HG02852 (cell line): Measurements from ENCODE around the gene FAM53A.

ENCODE experiments used
- ATAC-seq: cut with Tn5 transposase; IDR thresholded peaks from one replicate; pipeline ENCODE4 v1.9.1; 2021; ENCODE audit warnings: mild to moderate bottlenecking, moderate library complexity; ENCODE audit not compliant: unreplicated experiment

The FAM53A gene

GRCh38 chr4:1595789-1596325 lies 88.3 kb downstream of the FAM53A start:
- ATAC-seq, result no peak

DNA sequence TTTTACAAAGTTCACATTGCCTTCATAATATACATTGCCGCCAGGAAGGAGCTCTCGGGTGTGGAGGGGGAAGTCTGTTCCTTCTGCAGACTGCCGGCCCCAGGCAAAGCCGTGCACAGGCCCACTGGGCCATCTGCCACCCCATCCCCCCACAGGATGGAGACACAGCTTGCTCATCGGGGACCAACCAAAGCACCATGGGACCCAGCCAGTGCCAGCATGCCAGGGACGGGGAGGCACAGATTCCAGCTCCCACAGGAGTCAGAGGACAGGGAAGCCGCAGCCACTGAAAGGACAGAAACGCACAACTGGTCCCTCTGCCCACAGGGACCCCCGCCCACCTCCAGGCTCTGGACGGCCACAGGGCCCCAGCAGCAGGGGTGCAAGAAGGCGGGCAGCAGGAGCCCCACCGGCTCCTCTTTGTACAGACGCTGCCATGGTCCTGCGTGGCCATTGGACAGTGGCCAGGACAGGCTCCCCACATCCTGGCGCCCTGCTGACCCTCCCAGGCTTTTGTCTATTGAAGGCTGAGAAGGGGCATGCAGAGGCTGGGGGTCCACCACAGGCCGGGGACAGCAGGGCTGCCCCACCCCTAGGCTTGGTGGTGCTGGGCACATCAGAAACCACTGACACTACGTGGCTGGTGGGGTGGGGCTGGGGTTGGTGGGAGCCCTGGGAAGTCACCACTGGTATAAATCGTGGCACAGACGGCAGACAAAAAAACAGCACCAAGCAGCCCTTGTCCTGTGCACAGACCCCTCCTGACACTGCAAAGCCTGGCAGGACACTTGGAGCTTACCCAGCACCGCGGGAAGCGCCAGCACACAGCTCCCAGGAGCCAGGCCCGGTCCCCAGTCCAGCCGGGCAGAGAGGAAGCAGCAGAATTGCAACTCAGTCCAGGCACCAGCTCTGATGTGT lies 89.0 kb downstream of the FAM53A start:
- no peak for ATAC-seq

- no peak for ATAC-seq
Observed at GRCh38 chr4:1593881-1594345, 90.2 kb downstream of the FAM53A start.

DNA sequence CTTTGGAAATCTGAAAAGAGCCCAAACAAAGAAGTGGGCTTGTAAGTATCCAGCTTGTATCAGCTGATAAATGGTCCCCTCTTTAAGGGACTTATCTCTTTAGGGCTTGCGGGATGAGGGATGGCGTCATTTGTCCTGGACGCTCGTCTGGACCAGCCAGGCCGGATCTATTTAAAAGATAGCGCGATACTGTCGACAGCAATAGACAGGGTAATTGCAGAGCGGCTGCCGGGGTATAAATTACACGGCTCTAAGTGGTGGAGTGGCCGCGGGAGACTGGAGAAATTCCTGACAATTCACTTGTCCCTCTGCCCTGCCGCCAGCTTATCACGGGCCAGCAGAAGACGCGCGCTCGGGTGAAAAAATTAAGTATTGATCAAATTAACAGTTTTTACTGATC lies 90.7 kb downstream of the FAM53A start:
- no peak for ATAC-seq

- no peak for ATAC-seq
Observed at GRCh38 chr4:1592709-1593417, 91.2 kb downstream of the FAM53A start.

- no peak for ATAC-seq
Observed at GRCh38 chr4:1592068-1592708, 91.9 kb downstream of the FAM53A start.

DNA sequence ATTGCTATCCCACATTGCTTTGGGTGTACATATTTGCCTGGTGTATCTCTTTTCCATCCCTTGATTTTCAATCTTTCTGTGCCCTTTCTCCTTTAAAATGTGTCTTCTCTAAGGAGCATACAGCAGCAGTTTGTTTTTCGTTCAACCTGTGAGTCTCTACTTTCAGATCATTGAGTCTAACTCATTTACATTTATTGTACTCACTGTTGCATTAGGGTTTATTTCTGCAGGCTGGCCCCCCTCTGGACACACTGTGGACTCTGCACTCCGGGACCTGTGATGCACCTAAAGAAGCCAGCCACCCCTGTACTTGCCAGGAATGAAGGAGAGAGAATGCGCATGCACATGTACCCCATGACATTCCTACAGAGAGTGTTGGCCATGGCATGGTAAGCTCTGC lies 93.0 kb downstream of the FAM53A start:
- no peak for ATAC-seq

GRCh38 chr4:1590244-1590643 lies 93.9 kb downstream of the FAM53A start:
- no peak for ATAC-seq
